22Rv1 (cell line): ENCODE data around the gene GTF2F2.

Source experiments
- H3K27ac ChIP-seq: fragments of 450-650 bp; 2 replicates; pipeline ENCODE4 v1.5.1; 2017
- ZFX ChIP-seq: fragments of 450-650 bp; IDR thresholded peaks from 2 replicates; pipeline ENCODE4 v1.6.1; 2017; ENCODE audit warnings: antibody characterized with exemption, borderline replicate concordance
- TF ChIP-seq, protein P1 (sequence below): fragments of 450-650 bp; IDR thresholded peaks from 2 replicates; pipeline ENCODE4 v1.5.1; 2017; ENCODE audit warnings: mild to moderate bottlenecking

GTF2F2 gene

DNA sequence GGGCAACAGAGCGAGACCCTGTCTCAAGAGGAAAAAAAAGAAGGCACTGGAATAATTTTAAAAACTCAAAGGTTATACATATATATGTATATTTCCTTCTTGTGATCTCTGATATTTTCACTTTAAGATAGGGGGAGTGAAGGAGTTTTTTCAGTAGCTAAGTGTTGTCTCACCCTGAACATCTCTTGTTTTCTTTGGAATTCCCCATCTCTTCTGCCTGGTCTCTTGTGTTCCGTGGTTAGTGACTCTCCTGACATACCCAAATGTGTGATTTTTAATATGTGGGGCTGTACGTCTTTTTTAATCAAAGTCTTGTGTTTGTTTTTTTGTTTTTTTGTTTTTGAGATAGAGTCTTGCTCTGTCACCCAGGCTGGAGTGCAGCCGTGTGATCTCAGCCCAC is 95.9 kb downstream of the GTF2F2 start:
- no peak overlapping the region for H3K27ac ChIP-seq
- no peak for TF ChIP-seq ZFX
- TF ChIP-seq, protein P1, sequence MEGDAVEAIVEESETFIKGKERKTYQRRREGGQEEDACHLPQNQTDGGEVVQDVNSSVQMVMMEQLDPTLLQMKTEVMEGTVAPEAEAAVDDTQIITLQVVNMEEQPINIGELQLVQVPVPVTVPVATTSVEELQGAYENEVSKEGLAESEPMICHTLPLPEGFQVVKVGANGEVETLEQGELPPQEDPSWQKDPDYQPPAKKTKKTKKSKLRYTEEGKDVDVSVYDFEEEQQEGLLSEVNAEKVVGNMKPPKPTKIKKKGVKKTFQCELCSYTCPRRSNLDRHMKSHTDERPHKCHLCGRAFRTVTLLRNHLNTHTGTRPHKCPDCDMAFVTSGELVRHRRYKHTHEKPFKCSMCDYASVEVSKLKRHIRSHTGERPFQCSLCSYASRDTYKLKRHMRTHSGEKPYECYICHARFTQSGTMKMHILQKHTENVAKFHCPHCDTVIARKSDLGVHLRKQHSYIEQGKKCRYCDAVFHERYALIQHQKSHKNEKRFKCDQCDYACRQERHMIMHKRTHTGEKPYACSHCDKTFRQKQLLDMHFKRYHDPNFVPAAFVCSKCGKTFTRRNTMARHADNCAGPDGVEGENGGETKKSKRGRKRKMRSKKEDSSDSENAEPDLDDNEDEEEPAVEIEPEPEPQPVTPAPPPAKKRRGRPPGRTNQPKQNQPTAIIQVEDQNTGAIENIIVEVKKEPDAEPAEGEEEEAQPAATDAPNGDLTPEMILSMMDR, result no peak

DNA sequence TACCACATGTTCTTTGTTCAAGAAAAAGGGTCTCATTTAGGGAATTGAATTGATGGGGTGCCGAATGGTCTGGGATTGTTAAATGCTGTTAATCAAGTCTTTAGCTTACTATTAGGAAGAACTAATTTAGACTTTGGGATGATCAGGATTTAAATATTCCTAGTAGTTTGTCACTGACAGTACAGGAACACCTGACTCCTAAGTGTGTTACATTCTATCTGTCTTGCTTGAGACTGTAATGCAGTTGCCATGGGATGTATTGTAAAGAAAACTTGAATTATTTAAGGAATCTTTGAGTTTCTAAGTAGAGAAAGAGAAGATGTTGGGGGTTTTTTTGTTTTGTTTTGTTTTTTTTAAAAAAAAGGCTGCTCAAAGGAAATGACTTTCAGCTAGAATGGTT is 98.4 kb downstream of the GTF2F2 start:
- TF ChIP-seq ZFX, result no peak
- TF ChIP-seq, protein P1, result no peak
- no peak overlapping the region for H3K27ac ChIP-seq

DNA sequence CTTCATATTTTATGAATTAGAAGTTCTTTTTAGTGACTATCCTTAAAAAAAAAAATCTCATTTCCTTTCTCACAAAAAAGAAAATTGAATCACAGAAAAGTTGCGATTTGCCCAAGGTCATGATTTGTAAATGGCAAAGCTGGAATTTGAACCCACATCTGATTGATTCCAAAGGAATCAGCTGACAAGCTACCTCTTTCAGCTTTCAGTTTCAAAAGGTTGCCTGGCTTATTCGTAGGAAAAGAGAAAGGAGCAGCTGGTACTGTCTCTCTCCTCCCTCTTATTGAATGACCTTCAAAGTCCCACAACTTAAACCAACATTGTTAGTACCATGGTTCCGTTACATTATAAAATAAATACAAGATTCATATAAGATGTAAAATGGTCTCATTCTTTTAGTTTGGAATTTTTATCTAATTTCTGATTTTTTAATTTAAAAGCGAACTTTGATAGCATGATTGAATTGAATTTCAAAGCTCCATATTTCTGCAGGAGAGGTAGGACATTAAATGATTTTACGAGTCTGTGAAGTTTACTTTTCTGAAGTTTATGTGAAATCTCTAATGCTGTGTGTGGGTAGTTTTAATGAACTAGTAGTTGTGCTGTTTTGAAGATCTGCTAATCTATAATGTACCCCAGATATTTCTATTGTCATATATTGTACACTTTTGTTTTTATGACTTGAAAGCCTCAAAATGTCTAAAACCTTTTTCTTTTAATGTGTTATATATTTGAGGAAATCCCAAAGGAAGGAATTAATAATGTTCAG is 99.0 kb downstream of the GTF2F2 start:
- no peak overlapping the region for H3K27ac ChIP-seq
- TF ChIP-seq ZFX, result no peak
- TF ChIP-seq, protein P1, result no peak

DNA sequence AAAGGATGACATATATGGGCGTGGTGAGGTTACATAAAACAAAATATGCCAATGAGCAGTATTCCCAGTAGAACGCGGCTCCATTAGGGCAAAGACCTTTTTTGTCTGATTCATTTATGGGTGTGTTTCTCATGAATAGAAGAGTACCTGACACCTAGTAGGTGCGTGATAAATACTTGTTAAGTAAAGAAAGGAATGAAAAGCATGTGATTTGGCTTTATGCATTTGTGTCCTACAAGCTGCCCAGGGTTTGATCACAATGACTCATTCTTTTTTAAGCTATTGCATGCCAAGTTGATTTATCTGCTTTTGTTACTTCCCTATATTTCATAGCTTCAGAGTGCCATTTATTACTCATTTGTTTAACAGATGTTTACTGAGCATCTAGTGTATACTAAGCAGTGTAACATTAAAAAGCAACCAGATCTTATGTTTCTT is 99.6 kb downstream of the GTF2F2 start:
- no peak for TF ChIP-seq ZFX
- no peak overlapping the region for H3K27ac ChIP-seq

DNA sequence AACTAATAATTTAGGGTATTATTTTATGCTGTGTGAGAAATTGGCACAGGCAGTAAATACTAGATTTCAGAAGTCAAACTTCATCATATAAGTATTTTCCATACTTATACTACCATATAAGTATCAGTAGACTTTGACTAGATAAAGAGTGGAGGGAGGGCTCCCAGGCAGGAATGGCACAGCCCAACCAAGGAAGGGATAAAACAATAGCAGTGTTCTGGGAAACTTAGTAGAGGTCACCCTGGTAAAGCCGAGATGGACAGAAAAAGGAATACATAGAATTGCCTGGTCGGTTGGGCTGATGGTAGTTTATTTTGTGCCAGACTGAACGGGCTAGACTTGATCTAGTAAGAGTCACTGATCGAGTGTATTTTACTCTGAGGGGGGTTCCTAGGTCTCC is 100.1 kb downstream of the GTF2F2 start:
- TF ChIP-seq ZFX, result no peak
- TF ChIP-seq, protein P1, result no peak
- no peak overlapping the region for H3K27ac ChIP-seq

DNA sequence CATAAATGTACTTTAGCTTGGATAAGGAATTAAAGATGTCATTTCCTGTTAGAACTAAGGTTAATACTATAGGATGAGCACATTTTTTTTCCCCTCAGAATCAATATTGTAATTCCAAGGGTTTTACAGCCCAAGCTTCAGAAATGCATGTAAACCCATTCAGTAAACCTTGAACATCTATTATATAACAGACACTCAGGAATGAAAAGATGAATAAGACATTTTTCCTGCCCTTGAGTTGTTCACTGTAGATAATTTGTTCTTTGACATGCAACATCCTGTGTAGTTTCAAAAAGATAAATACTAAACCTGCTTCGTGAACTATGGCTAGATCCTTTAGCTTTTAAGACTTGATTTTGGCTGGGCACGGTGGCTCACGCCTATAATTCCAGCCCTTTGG is 102.2 kb downstream of the GTF2F2 start:
- TF ChIP-seq ZFX, result no peak
- TF ChIP-seq, protein P1, result no peak
- no peak overlapping the region for H3K27ac ChIP-seq

DNA sequence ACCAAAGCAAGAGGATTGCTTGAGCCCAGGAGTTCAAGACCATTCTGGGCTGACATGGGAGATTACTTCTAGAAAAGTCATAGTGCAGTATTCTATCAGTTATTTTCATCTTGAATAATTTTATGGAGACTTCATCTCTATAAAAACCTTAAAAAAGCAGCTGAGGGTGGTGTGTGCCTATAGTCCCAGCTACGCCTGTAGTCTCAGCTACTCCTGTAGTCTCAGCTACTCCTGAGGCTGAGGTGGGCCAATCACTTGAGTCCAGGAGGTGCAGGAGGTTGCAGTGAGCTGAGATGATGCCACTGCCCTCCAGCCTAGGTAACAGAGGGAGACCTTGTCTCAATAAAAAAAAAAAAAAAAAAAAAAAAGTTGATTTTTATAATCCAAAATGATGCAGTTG is 102.6 kb downstream of the GTF2F2 start:
- no peak for TF ChIP-seq ZFX
- TF ChIP-seq, protein P1, result no peak
- no peak overlapping the region for H3K27ac ChIP-seq
